Gastrocnemius medialis (tissue), 4 donors: ENCODE data around the gene AGAP1.

ENCODE experiments used
- POLR2A ChIP-seq, 2 donors: fragments of 450-650 bp; IDR thresholded peaks; one replicate each; pipeline ENCODE4 v1.6.1; 2017; ENCODE audit warnings: antibody characterized with exemption in 2 of 2, mild to moderate bottlenecking in 2 of 2, moderate library complexity in 2 of 2
- TF ChIP-seq, protein P1 (sequence below), 5 experiments: fragments of 450-650 bp in 3 of 5; fragments of 200-600 bp in 2 of 5; sonication (generic) in 2 of 5; IDR thresholded peaks in 4 of 5; conservative IDR thresholded peaks in 1 of 5; 1 replicate in 4 of 5; 2 replicates in 1 of 5; pipeline ENCODE4 v1.5.1; 2016 to 2019; ENCODE audit warnings: antibody characterized with exemption in 5 of 5, mild to moderate bottlenecking in 3 of 5, moderate library complexity in 3 of 5

DNA sequence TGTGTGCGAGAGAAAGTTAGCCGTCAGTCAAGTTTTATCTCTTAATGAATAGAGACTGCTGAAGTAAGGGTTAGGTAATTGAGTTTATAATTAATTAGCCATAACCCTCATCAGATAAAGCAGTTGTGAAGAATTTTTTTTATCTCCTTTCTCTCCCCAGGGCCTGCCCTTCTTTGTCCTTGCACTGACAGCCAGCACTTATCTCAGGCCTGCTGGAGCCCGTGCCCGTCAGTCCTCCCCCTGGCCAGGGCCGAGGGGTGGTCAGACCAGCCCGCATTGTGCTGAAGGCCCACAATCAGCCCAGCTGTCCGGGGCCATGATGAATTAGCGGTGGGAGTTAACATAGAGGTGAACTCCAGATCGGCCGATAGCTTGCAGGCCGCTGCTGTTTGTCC is 358.7 kb downstream of the AGAP1 start:
- TF ChIP-seq, protein P1, sequence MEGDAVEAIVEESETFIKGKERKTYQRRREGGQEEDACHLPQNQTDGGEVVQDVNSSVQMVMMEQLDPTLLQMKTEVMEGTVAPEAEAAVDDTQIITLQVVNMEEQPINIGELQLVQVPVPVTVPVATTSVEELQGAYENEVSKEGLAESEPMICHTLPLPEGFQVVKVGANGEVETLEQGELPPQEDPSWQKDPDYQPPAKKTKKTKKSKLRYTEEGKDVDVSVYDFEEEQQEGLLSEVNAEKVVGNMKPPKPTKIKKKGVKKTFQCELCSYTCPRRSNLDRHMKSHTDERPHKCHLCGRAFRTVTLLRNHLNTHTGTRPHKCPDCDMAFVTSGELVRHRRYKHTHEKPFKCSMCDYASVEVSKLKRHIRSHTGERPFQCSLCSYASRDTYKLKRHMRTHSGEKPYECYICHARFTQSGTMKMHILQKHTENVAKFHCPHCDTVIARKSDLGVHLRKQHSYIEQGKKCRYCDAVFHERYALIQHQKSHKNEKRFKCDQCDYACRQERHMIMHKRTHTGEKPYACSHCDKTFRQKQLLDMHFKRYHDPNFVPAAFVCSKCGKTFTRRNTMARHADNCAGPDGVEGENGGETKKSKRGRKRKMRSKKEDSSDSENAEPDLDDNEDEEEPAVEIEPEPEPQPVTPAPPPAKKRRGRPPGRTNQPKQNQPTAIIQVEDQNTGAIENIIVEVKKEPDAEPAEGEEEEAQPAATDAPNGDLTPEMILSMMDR (IDR thresholded peaks at IDR 0.05 in 4 of 5, conservative IDR thresholded peaks at IDR 0.05 in 1 of 5): no peak
- no peak for TF ChIP-seq POLR2A (IDR thresholded peaks at IDR 0.05)
